Measurements from ENCODE around the gene LAMA2.

DNA sequence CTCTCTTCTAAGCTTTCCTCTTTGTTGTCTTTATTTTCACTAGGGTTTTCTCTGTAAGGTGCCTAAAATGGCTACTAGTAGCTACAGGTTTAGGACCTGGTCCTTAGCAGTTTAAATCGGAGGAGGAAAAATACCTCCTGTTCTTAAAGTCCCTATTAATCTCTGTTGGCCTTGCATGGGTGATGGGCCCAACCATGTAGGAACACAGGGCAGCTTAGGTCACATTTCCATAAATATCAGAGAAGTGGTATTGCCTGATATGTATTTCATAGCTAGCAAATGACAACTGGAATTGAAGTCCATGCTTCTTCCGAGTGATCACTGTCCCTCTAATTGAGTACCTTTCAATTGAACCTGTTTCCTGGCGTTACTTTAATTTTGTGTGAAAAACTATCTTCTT lies 70.0 kb downstream of the LAMA2 start:
- TF ChIP-seq, protein P1, sequence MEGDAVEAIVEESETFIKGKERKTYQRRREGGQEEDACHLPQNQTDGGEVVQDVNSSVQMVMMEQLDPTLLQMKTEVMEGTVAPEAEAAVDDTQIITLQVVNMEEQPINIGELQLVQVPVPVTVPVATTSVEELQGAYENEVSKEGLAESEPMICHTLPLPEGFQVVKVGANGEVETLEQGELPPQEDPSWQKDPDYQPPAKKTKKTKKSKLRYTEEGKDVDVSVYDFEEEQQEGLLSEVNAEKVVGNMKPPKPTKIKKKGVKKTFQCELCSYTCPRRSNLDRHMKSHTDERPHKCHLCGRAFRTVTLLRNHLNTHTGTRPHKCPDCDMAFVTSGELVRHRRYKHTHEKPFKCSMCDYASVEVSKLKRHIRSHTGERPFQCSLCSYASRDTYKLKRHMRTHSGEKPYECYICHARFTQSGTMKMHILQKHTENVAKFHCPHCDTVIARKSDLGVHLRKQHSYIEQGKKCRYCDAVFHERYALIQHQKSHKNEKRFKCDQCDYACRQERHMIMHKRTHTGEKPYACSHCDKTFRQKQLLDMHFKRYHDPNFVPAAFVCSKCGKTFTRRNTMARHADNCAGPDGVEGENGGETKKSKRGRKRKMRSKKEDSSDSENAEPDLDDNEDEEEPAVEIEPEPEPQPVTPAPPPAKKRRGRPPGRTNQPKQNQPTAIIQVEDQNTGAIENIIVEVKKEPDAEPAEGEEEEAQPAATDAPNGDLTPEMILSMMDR (IDR thresholded peaks at IDR 0.05; ENCODE audit: control extremely low read depth in 1 of 3, insufficient read depth in 1 of 3, low read depth in 1 of 3, low read length in 3 of 3): no peak
- TF ChIP-seq, protein P2, sequence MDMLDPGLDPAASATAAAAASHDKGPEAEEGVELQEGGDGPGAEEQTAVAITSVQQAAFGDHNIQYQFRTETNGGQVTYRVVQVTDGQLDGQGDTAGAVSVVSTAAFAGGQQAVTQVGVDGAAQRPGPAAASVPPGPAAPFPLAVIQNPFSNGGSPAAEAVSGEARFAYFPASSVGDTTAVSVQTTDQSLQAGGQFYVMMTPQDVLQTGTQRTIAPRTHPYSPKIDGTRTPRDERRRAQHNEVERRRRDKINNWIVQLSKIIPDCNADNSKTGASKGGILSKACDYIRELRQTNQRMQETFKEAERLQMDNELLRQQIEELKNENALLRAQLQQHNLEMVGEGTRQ (IDR thresholded peaks at IDR 0.05; ENCODE audit: low read length): no peak
- TF ChIP-seq GABPA (IDR thresholded peaks at IDR 0.05; ENCODE audit: borderline replicate concordance, insufficient read depth, low read length) (no peak), POLR2A (IDR thresholded peaks at IDR 0.05; ENCODE audit: control extremely low read depth in 1 of 2, low read depth in 2 of 2, low read length in 2 of 2) (no peak), SRF (IDR thresholded peaks at IDR 0.05; ENCODE audit: low read depth, low read length) (no peak)
